Measurements from ENCODE around the gene PIK3AP1.
A peak's percentile ranks its signal among the peaks of the same experiment; 100 is the strongest.

Gene PIK3AP1

GRCh38 chr10:96719200-96719599 is 1.1 kb downstream of the PIK3AP1 start:
- H3K9me3 ChIP-seq (ENCODE audit: insufficient read depth, low read depth, low read length) = no peaks in the 10 kb centered on the region
- no peak overlapping the region for H3K9ac ChIP-seq (ENCODE audit: low read depth, low read length)
- peaks cover 4% of the 10 kb centered on the region; the same call in 1 of the 2 replicates for H3K4me1 ChIP-seq (ENCODE audit: insufficient read depth, low read length)
- no peaks in the 10 kb centered on the region for H3K36me3 ChIP-seq (ENCODE audit: insufficient read depth, low read depth, low read length)
- H3K27me3 ChIP-seq (ENCODE audit: insufficient read depth, low read length) = peaks cover 23% of the 10 kb centered on the region
- peak overlapping the region; percentile 77 for H3K4me3 ChIP-seq (ENCODE audit: low read length)
- no peak overlapping the region for H3K27ac ChIP-seq (ENCODE audit: low read length)

- no peaks in the 10 kb centered on the region for H3K9me3 ChIP-seq (ENCODE audit: insufficient read depth, low read depth, low read length)
- peaks cover 4% of the 10 kb centered on the region; the same call in 1 of the 2 replicates for H3K4me1 ChIP-seq (ENCODE audit: insufficient read depth, low read length)
- peaks cover 23% of the 10 kb centered on the region for H3K27me3 ChIP-seq (ENCODE audit: insufficient read depth, low read length)
- H3K4me3 ChIP-seq (ENCODE audit: low read length) = no peak overlapping the region
- no peaks in the 10 kb centered on the region for H3K36me3 ChIP-seq (ENCODE audit: insufficient read depth, low read depth, low read length)
- H3K27ac ChIP-seq (ENCODE audit: low read length) = no peak overlapping the region
- H3K9ac ChIP-seq (ENCODE audit: low read depth, low read length) = no peak overlapping the region
Measured at GRCh38 chr10:96718304-96718990, 1.9 kb downstream of the PIK3AP1 start.

GRCh38 chr10:96716390-96716789 is 3.9 kb downstream of the PIK3AP1 start:
- Histone ChIP-seq H3K27ac (ENCODE audit: low read length) (no peak overlapping the region), H3K9me3 (ENCODE audit: insufficient read depth, low read depth, low read length) (no peaks in the 10 kb centered on the region), H3K9ac (ENCODE audit: low read depth, low read length) (no peak overlapping the region), H3K36me3 (ENCODE audit: insufficient read depth, low read depth, low read length) (no peaks in the 10 kb centered on the region), H3K4me3 (ENCODE audit: low read length) (no peak overlapping the region), H3K27me3 (ENCODE audit: insufficient read depth, low read length) (peaks cover 21% of the 10 kb centered on the region), H3K4me1 (ENCODE audit: insufficient read depth, low read length) (peaks cover 4% of the 10 kb centered on the region; the same call in 1 of the 2 replicates)

GRCh38 chr10:96714746-96715255 is 5.5 kb downstream of the PIK3AP1 start:
- H3K9ac ChIP-seq (ENCODE audit: low read depth, low read length) = no peak overlapping the region

GRCh38 chr10:96714031-96714590 is 6.2 kb downstream of the PIK3AP1 start:
- Histone ChIP-seq H3K9ac (ENCODE audit: low read depth, low read length) (no peak overlapping the region), H3K27ac (ENCODE audit: low read length) (no peak overlapping the region), H3K4me3 (ENCODE audit: low read length) (no peak overlapping the region), H3K4me1 (ENCODE audit: insufficient read depth, low read length) (no peaks in the 10 kb centered on the region), H3K9me3 (ENCODE audit: insufficient read depth, low read depth, low read length) (no peaks in the 10 kb centered on the region), H3K36me3 (ENCODE audit: insufficient read depth, low read depth, low read length) (no peaks in the 10 kb centered on the region), H3K27me3 (ENCODE audit: insufficient read depth, low read length) (peaks cover 5% of the 10 kb centered on the region)

More at GRCh38 chr10:96714746-96715255, 5.5 kb downstream of the PIK3AP1 start:
- Histone ChIP-seq H3K9me3 (ENCODE audit: insufficient read depth, low read depth, low read length) (no peaks in the 10 kb centered on the region), H3K27ac (ENCODE audit: low read length) (no peak overlapping the region), H3K4me3 (ENCODE audit: low read length) (no peak overlapping the region), H3K4me1 (ENCODE audit: insufficient read depth, low read length) (no peaks in the 10 kb centered on the region), H3K36me3 (ENCODE audit: insufficient read depth, low read depth, low read length) (no peaks in the 10 kb centered on the region), H3K27me3 (ENCODE audit: insufficient read depth, low read length) (peaks cover 12% of the 10 kb centered on the region)

- H3K27ac ChIP-seq (ENCODE audit: low read length) = no peak overlapping the region
- no peak overlapping the region for H3K9ac ChIP-seq (ENCODE audit: low read depth, low read length)
- H3K36me3 ChIP-seq (ENCODE audit: insufficient read depth, low read depth, low read length) = no peaks in the 10 kb centered on the region
- no peaks in the 10 kb centered on the region for H3K4me1 ChIP-seq (ENCODE audit: insufficient read depth, low read length)
- no peak overlapping the region for H3K4me3 ChIP-seq (ENCODE audit: low read length)
- H3K9me3 ChIP-seq (ENCODE audit: insufficient read depth, low read depth, low read length) = no peaks in the 10 kb centered on the region
- no peaks in the 10 kb centered on the region for H3K27me3 ChIP-seq (ENCODE audit: insufficient read depth, low read length)
Measured at GRCh38 chr10:96712662-96713271, 7.5 kb downstream of the PIK3AP1 start.

- Histone ChIP-seq H3K27ac (ENCODE audit: low read length) (no peak overlapping the region), H3K27me3 (ENCODE audit: insufficient read depth, low read length) (no peaks in the 10 kb centered on the region), H3K36me3 (ENCODE audit: insufficient read depth, low read depth, low read length) (no peaks in the 10 kb centered on the region), H3K9ac (ENCODE audit: low read depth, low read length) (no peak overlapping the region), H3K4me1 (ENCODE audit: insufficient read depth, low read length) (no peaks in the 10 kb centered on the region), H3K4me3 (ENCODE audit: low read length) (no peak overlapping the region), H3K9me3 (ENCODE audit: insufficient read depth, low read depth, low read length) (no peaks in the 10 kb centered on the region)
Measured at GRCh38 chr10:96711048-96711728, 9.1 kb downstream of the PIK3AP1 start.

- Histone ChIP-seq H3K36me3 (ENCODE audit: insufficient read depth, low read depth, low read length) (no peaks in the 10 kb centered on the region), H3K27ac (ENCODE audit: low read length) (no peak overlapping the region), H3K27me3 (ENCODE audit: insufficient read depth, low read length) (no peaks in the 10 kb centered on the region), H3K9me3 (ENCODE audit: insufficient read depth, low read depth, low read length) (no peaks in the 10 kb centered on the region), H3K9ac (ENCODE audit: low read depth, low read length) (no peak overlapping the region), H3K4me1 (ENCODE audit: insufficient read depth, low read length) (no peaks in the 10 kb centered on the region), H3K4me3 (ENCODE audit: low read length) (no peak overlapping the region)
Measured at GRCh38 chr10:96709525-96709924, 10.8 kb downstream of the PIK3AP1 start.

GRCh38 chr10:96708996-96709395 is 11.3 kb downstream of the PIK3AP1 start:
- H3K27ac ChIP-seq (ENCODE audit: low read length) = no peak overlapping the region
- H3K27me3 ChIP-seq (ENCODE audit: insufficient read depth, low read length) = no peaks in the 10 kb centered on the region
- H3K9me3 ChIP-seq (ENCODE audit: insufficient read depth, low read depth, low read length) = no peaks in the 10 kb centered on the region
- H3K4me3 ChIP-seq (ENCODE audit: low read length) = no peak overlapping the region
- no peaks in the 10 kb centered on the region for H3K36me3 ChIP-seq (ENCODE audit: insufficient read depth, low read depth, low read length)
- no peaks in the 10 kb centered on the region for H3K4me1 ChIP-seq (ENCODE audit: insufficient read depth, low read length)
- H3K9ac ChIP-seq (ENCODE audit: low read depth, low read length) = no peak overlapping the region

GRCh38 chr10:96708456-96708855 is 11.9 kb downstream of the PIK3AP1 start:
- Histone ChIP-seq H3K36me3 (ENCODE audit: insufficient read depth, low read depth, low read length) (no peaks in the 10 kb centered on the region), H3K9me3 (ENCODE audit: insufficient read depth, low read depth, low read length) (no peaks in the 10 kb centered on the region), H3K4me1 (ENCODE audit: insufficient read depth, low read length) (no peaks in the 10 kb centered on the region), H3K27ac (ENCODE audit: low read length) (no peak overlapping the region), H3K27me3 (ENCODE audit: insufficient read depth, low read length) (no peaks in the 10 kb centered on the region), H3K4me3 (ENCODE audit: low read length) (no peak overlapping the region), H3K9ac (ENCODE audit: low read depth, low read length) (no peak overlapping the region)

- H3K27ac ChIP-seq (ENCODE audit: low read length) = no peak overlapping the region
- no peaks in the 10 kb centered on the region for H3K36me3 ChIP-seq (ENCODE audit: insufficient read depth, low read depth, low read length)
- H3K9me3 ChIP-seq (ENCODE audit: insufficient read depth, low read depth, low read length) = no peaks in the 10 kb centered on the region
- no peak overlapping the region for H3K4me3 ChIP-seq (ENCODE audit: low read length)
- no peaks in the 10 kb centered on the region for H3K27me3 ChIP-seq (ENCODE audit: insufficient read depth, low read length)
- H3K4me1 ChIP-seq (ENCODE audit: insufficient read depth, low read length) = no peaks in the 10 kb centered on the region
- no peak overlapping the region for H3K9ac ChIP-seq (ENCODE audit: low read depth, low read length)
Measured at GRCh38 chr10:96706331-96706853, 13.9 kb downstream of the PIK3AP1 start.

All from iPS-20b (cell line).